ENCODE data around the gene CISD3.

CISD3 gene, protein sequence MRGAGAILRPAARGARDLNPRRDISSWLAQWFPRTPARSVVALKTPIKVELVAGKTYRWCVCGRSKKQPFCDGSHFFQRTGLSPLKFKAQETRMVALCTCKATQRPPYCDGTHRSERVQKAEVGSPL

DNA sequence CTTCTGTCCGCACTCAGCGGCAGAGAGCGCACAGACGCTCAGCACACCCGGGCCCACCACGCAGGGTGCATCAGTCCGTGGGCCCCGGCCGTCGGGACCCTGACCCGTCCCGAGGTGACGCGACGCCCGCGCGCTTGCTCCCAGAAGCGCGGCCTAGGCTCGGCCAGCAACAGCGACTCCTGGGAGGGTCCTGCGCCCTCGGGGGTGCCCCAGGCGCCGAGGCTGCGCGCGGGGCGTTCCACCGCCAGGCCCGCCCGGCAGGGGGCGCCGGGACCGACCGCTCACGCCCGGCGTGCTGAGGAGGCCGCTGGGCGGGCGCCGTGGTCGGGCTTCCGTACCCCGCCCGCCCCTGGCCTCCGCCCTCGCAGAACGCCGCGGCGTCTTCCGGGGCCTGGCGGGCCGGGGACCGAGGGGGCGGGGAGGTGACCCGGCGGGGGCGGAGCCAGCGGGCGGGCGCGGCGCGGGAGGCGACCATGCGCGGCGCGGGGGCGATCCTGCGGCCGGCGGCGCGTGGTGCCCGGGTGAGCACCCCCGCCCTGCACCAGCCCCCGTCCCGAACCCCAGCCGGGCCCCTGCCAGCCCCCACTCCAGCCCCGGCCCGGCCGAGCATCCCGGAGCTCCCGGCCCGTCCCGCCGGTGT is at the start of gene CISD3:
TSS of gene CISD3 (plus strand) at position 456 of the 640 bp plus-strand sequence. CDS start at position 474, 18 bp downstream.
- ATAC-seq: peak; percentile 75 to 80

GRCh38 chr17:38681096-38681495 is 49.0 kb upstream of the CISD3 start:
- no peak for ATAC-seq

DNA sequence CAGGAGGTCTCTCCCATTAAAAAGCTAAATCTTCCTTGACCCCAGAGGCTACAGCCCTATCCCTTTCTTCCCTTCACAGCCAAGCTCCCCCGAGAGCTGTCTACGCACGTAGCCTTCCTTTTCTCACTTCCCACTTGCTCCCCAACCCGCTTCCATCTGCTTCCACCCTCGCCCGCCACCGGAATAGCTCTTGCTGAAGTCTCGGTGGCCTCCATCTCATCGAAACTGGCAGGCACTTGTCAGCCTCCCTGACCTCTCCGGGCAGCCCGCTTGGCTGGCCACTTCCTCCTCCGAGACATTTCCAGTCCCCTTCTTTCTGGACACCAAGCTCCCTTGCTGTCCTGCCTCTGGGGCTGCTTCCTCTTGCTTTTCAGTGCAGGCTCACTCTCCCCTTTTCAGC is 44.6 kb upstream of the CISD3 start:
- no peak for ATAC-seq

- no peak for ATAC-seq
Observed at GRCh38 chr17:38687286-38687685, 42.9 kb upstream of the CISD3 start.

GRCh38 chr17:38690386-38690785 is 39.8 kb upstream of the CISD3 start:
- ATAC-seq: no peak

- ATAC-seq: no peak
Observed at GRCh38 chr17:38691154-38691553, 39.0 kb upstream of the CISD3 start.

GRCh38 chr17:38693700-38694329 is 36.3 kb upstream of the CISD3 start:
- ATAC-seq: no peak

GRCh38 chr17:38697061-38697820 is 32.9 kb upstream of the CISD3 start:
- ATAC-seq: no peak

- ATAC-seq: no peak
Observed at GRCh38 chr17:38698760-38699159, 31.4 kb upstream of the CISD3 start.

- ATAC-seq: peak; percentile 69 to 74
Observed at GRCh38 chr17:38701504-38702165, 28.5 kb upstream of the CISD3 start.

DNA sequence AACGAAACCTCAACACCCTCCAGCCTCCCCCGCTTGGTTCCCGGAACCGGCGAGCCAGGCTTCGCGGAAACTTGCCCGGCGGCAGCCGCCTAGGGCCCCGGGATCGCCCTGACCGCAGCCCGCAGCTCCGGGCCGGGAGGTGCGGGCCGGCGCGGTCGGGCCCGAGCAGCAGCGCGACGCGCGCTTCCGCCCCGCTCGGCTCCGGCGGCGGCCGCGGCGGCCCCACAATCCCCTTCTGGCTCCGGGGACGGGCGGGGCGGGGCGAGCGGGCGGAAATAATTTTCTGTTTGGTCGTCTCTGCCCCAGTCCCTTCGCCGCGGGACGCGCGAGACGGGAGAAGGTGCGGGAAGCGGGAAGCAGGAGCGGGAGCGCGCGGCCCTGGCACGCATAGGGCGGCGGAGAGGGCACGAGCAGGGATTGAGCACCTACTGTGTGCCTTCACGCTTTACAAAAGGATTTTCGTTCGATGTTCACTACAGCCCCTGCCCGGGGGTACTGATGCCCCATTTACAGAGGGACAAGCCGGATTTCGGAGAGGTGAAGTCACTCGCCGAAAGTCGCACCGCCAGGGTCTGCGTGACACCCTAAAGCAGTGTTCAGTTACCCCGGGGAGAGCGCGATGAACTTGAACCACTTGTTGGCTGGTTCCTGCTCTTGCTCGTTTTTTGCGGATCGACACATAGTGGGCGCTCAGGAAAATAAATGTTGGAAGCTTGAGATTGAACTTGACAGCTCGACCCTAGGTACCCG is 27.8 kb upstream of the CISD3 start:
- peak; percentile 4 to 10 for ATAC-seq

GRCh38 chr17:38702916-38703741 is 27.0 kb upstream of the CISD3 start:
- ATAC-seq: no peak

- peak; percentile 8 to 10 for ATAC-seq
Observed at GRCh38 chr17:38703742-38704605, 26.2 kb upstream of the CISD3 start.

DNA sequence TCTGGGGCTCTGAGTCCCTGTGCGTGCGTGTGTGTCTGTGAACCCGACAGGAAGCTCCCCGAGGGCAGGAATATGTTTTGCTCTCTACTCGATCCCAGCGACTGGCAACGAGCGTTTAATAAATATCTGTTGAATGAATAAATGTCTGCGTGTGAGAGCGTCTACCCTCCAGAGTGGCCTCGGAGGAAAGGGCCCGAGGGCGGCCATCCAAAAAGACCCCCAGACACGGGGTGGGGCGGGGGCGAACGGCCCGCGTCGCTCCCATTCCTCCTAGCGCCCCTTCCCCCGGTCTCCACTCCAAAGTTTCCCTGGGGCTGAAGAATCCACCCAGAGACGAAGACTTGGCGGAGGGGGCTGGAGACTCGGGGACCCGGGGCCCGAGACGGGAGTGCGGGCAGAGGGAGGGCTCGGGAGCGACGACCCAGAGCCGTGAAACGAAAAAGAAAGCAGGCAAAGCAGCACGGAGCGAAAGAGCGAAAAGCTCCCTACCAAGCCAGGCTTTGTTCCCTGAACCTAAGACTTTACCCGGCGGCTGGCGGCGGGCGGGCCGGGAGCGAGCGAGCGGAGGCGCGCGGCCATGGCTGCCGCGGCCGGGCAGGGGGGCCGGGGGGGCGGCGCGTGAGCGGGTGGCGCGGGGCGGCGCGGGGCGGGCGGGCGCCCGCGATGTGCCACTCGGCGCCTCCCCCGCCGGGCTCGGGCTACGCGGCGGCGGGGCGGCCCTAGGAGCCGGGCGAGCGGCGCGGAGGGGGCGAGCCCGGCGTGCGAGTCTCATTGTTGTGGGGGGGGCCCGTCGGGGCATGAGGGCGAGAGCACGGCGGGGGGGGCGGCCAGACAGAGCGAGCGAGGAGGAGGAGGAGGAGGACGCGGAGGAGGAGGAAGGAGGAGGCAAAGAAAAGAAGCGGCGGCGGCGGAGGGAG is 25.3 kb upstream of the CISD3 start, which contains the start of gene MLLT6:
TSS of gene MLLT6 (plus strand) at position 668 of the 917 bp plus-strand sequence. CDS start 360 bp downstream, outside the sequence.
- peak; percentile 2 to 4 for ATAC-seq

DNA sequence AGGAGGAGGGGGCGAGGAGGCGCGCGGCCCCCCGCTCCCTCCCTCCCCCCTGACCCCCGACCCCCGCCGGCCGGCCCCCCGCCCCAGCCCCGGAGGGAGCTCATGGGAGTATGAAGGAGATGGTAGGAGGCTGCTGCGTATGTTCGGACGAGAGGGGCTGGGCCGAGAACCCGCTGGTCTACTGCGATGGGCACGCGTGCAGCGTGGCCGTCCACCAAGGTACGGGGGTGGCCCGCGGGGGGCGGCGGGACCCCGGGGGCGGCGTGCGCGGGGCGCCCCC is 24.7 kb upstream of the CISD3 start:
- ATAC-seq: no peak

GRCh38 chr17:38705803-38706504 is 24.2 kb upstream of the CISD3 start:
- no peak for ATAC-seq

DNA sequence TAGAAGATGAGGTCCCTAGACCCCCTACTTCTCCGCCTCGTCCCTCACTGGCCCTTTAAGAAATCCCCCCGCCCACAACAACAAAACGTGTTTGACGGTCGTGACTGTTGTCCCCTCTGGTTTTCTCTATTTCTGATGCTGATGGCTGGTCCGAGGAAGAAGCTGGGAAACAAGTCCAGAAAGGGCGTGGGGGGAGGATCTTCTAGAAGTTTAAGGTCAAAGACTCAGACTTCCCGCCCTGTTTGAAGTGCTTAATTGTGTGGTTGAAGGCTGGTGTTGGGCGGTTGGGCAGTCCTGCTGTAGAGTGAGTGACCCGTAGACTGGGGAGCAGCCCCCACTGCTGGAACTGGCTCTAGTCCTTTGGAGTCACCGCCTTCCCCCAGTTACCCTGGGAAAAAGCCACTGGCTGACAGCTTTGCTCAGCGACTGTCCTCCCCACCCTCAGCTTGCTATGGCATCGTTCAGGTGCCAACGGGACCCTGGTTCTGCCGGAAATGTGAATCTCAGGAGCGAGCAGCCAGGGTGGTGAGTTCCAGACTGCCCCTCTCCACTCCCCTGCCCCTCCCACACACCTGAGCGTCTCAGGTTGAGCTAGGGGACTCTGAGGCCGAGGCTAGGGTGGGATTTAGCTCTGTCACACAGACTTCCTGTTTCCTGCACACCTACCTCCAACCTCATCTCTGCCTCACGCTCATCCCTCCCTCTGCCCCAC is 23.5 kb upstream of the CISD3 start:
- ATAC-seq: no peak

Measured in activated CD4-positive, CD25-positive, alpha-beta regulatory T cell treated with anti-CD3 and anti-CD28 coated beads, Interleukin-2, amount 50 U/mL, for 24 hours (primary cell).